ENCODE measurements around the gene KNDC1.

DNA sequence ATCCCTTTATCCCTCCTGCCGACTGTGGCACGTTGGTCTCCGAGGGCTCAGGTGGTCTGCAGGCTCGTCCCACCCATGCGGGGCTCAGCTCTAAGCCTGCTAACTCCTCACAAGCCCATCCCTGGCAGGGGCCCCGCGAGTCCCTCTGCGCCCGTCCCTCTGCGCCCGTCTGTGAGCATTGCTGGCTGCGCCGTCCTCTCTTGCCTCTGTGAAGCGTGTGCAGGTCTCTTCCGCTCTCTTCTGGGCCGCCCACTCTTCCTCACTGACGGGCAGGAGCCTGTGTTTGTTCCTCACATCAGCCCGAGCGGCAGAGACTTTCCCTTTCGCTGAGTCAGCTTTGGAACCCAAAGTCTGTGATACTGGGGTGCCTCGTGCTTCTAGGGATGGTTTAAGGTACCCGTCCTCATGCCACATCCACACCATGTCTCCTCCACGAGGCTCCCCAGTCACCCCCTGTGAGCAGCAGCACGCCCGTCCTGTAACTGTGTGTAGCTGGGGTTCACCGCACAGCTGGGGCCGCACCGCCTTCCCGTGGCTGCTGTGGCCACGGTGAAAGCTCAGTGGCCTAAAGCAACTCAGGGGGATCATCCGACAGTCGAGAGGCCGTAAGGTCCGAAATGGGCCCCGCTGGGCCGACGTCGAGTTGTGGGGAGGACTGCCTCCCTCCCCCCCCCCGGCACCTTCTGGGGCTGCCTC is 36.8 kb upstream of the KNDC1 start:
- no peak for TF ChIP-seq CTCF (IDR thresholded peaks at IDR 0.05 in 8 of 11, conservative IDR thresholded peaks at IDR 0.05 in 3 of 11)
- no peak for TF ChIP-seq POLR2AphosphoS5 (IDR thresholded peaks at IDR 0.05)
- TF ChIP-seq POLR2A (IDR thresholded peaks at IDR 0.05) = no peak
